K562 (cell line): Measurements from ENCODE around the gene SLC2A8. TPM values are rescaled to one million over a fixed set of nuclear protein-coding genes. Genes with fewer than 3 reads are reported as not detected.

Source experiments
- ATAC-seq: fragments of 200-7000 bp; cut with Tn5 transposase; 3 replicates; pipeline ENCODE4 v1.9.1; 2020; ENCODE audit warnings: moderate library complexity
- BruUV-seq: library from RNA; stranded (reverse); fragments of 400-500 nt; replicated peaks from 2 replicates; lab custom pipeline; 2021; lab: Mats Ljungman, UMichigan
- CTCF ChIA-PET: fragments of 300-600 bp; formaldehyde crosslinking; extraction: SDS; loops from one replicate; lab custom pipeline; 2021; ENCODE audit warnings: low intra/inter-chr PET ratio; lab: Yijun Ruan, JAX
- POLR2A ChIA-PET: fragments of 300-600, 350-650 bp; sonication (Branson Sonifier 250); formaldehyde crosslinking; extraction: SDS; loops from one replicate; lab custom pipeline; 2021; ENCODE audit warnings: antibody characterized with exemption, inconsistent platforms; lab: Yijun Ruan, JAX
- DNase-seq, 4 experiments: peaks; one replicate each; pipeline versions ENCODE4 v3.0.0 to v3.0.0-alpha.2; 2011 to 2018; ENCODE audit warnings: low spot score in 3 of 4, mixed read lengths in 3 of 4; ENCODE audit errors: extremely low read depth in 1 of 4
- FAIRE-seq: peaks from 2 replicates; lab custom pipeline; 2011; peaks lifted over from hg19 to GRCh38; lab: Jason Lieb, UNC
- H2AFZ ChIP-seq: 2 replicates; pipeline ENCODE4 v1.6.0; 2011; ENCODE audit warnings: low read depth, low read length, control low read depth, inconsistent platforms
- H3K27ac ChIP-seq: fragments of 200-600 bp; 3 replicates; pipeline ENCODE4 v1.8.0; 2011; ENCODE audit warnings: low read depth, mild to moderate bottlenecking, control low read depth, inconsistent platforms, low read length, moderate library complexity, mixed read lengths; ENCODE audit errors: extremely low read depth
- H3K27me3 ChIP-seq, 2 experiments: fragments of 300-600 bp in 1 of 2; 2 replicates in 1 of 2; 3 replicates in 1 of 2; pipeline versions ENCODE4 v1.6.0 to v1.8.0; 2011; ENCODE audit warnings: inconsistent platforms in 2 of 2, low read length in 2 of 2, mild to moderate bottlenecking in 1 of 2, mixed read lengths in 1 of 2, moderate library complexity in 1 of 2; ENCODE audit not compliant: control insufficient read depth in 2 of 2, insufficient read depth in 2 of 2
- H3K36me3 ChIP-seq: fragments of 300-600 bp; 3 replicates; pipeline ENCODE4 v1.8.0; 2011; ENCODE audit warnings: mild to moderate bottlenecking, low read length, inconsistent platforms; ENCODE audit not compliant: control insufficient read depth, insufficient read depth
- H3K4me1 ChIP-seq, 2 experiments: fragments of 200-600 bp in 1 of 2; replicated peaks in 1 of 2; 2 replicates in 1 of 2; 3 replicates in 1 of 2; pipeline versions ENCODE4 v1.5.1 to v1.8.0; 2011; ENCODE audit warnings: inconsistent platforms in 2 of 2, low read length in 2 of 2, mild to moderate bottlenecking in 1 of 2, mixed read lengths in 1 of 2, moderate library complexity in 1 of 2; ENCODE audit not compliant: control insufficient read depth in 2 of 2, insufficient read depth in 2 of 2
- H3K4me2 ChIP-seq: 2 replicates; pipeline ENCODE4 v1.6.1; 2011; ENCODE audit warnings: low read length, control low read depth, inconsistent platforms, mixed read lengths; ENCODE audit not compliant: insufficient read depth
- H3K4me3 ChIP-seq: fragments of 200-600 bp; sonication (generic), shearing (Covaris generic); 2 replicates; pipeline ENCODE4 v1.5.1; 2016; ENCODE audit warnings: control low read depth, inconsistent platforms
- H3K79me2 ChIP-seq: fragments of 200-600 bp; 3 replicates; pipeline ENCODE4 v1.8.0; 2011; ENCODE audit warnings: low read length, inconsistent platforms; ENCODE audit not compliant: control insufficient read depth, insufficient read depth
- H3K9ac ChIP-seq, 2 experiments: 2 replicates each; pipeline versions ENCODE4 v1.6.0 to v1.6.1; 2011; ENCODE audit warnings: low read depth in 2 of 2, low read length in 2 of 2, control low read depth in 1 of 2, inconsistent platforms in 1 of 2, mild to moderate bottlenecking in 1 of 2, mixed read lengths in 1 of 2; ENCODE audit not compliant: insufficient read depth in 1 of 2
- H3K9me1 ChIP-seq: one replicate; pipeline ENCODE4 v1.6.0; 2011; ENCODE audit warnings: inconsistent platforms, mild to moderate bottlenecking, low read length, moderate library complexity; ENCODE audit not compliant: control insufficient read depth, insufficient read depth
- H3K9me3 ChIP-seq: replicated peaks from 2 replicates; pipeline ENCODE4 v1.5.1; 2011; ENCODE audit warnings: low read depth, low read length, inconsistent platforms; ENCODE audit not compliant: control insufficient read depth, insufficient read depth
- H4K20me1 ChIP-seq: replicated peaks from 2 replicates; pipeline ENCODE4 v1.6.1; 2011; ENCODE audit warnings: low read length, inconsistent platforms, mixed read lengths; ENCODE audit not compliant: control insufficient read depth, insufficient read depth
- CTCF ChIP-seq, 3 experiments: IDR thresholded peaks in 2 of 3; conservative IDR thresholded peaks in 1 of 3; 2 replicates each; pipeline ENCODE4 v1.5.1; 2011 to 2012; ENCODE audit warnings: low read length in 3 of 3, mild to moderate bottlenecking in 3 of 3, control low read depth in 2 of 3, improper control_type of control experiment in 1 of 3, inconsistent platforms in 1 of 3, low read depth in 1 of 3, mixed read lengths in 1 of 3, moderate library complexity in 1 of 3; ENCODE audit not compliant: insufficient read depth in 2 of 3
- MAZ ChIP-seq, 2 experiments: fragments of 450-650 bp in 1 of 2; sonication (generic) in 1 of 2; formaldehyde crosslinking; IDR thresholded peaks in 1 of 2; conservative IDR thresholded peaks in 1 of 2; 2 replicates each; pipeline versions ENCODE4 v1.4.0 to v1.5.0; 2020; ENCODE audit warnings: mild to moderate bottlenecking in 1 of 2, missing genetic modification reagents in 1 of 2
- MTA2 ChIP-seq: fragments of 450-650 bp; IDR thresholded peaks from 2 replicates; pipeline ENCODE4 v1.6.1; 2016; ENCODE audit warnings: low read depth
- NCOA1 ChIP-seq: fragments of 450-650 bp; IDR thresholded peaks from 2 replicates; pipeline ENCODE4 v1.6.1; 2016; ENCODE audit warnings: low read depth
- RAD21 ChIP-seq, 2 experiments: fragments of 250-450 bp in 1 of 2; fragments of 450-650 bp in 1 of 2; sonication (Bioruptor Pico) in 1 of 2; formaldehyde crosslinking in 1 of 2; IDR thresholded peaks in 1 of 2; conservative IDR thresholded peaks in 1 of 2; 2 replicates each; pipeline versions ENCODE4 v1.4.0 to v1.8.0; 2020 to 2022; ENCODE audit warnings: mild to moderate bottlenecking in 2 of 2, moderate library complexity in 1 of 2
- RCOR1 ChIP-seq, 2 experiments: IDR thresholded peaks; 2 replicates each; pipeline ENCODE4 v1.6.1; 2012; ENCODE audit warnings: low read depth in 2 of 2, low read length in 2 of 2, borderline replicate concordance in 1 of 2, improper control_type of control experiment in 1 of 2
- REST ChIP-seq, 2 experiments: fragments of 450-650 bp; formaldehyde crosslinking in 1 of 2; IDR thresholded peaks; 2 replicates each; pipeline versions ENCODE4 v1.4.0 to v1.6.1; 2014 to 2020; ENCODE audit warnings: mild to moderate bottlenecking in 2 of 2, borderline replicate concordance in 1 of 2, low read depth in 1 of 2
- XRCC4 ChIP-seq: IDR thresholded peaks from one replicate; pipeline ENCODE4 v1.6.1; 2011; ENCODE audit not compliant: insufficient read depth, insufficient read length; ENCODE audit errors: extremely low read depth
- ZNF347 ChIP-seq: fragments of 450-650 bp; formaldehyde crosslinking; IDR thresholded peaks from 2 replicates; pipeline ENCODE4 v1.4.0; 2020; ENCODE audit warnings: low read depth, mild to moderate bottlenecking, moderate library complexity
- WGBS: fragments of 100-300 bp; shearing (Covaris generic); methylation state at CpG from one replicate; pipeline ENCODE4 v1.1.6; 2016; ENCODE audit warnings: low coverage, mixed read lengths; ENCODE audit not compliant: insufficient coverage; ENCODE audit errors: missing lambda C conversion rate; 5-methylcytosine and 5-hydroxymethylcytosine counted together
- in situ Hi-C: fragments of 300-500 bp; cut with MboI; formaldehyde crosslinking; loops from 4 replicates; pipeline ENCODE4 v1.15.0; 2018; ENCODE audit warnings: inconsistent platforms, mixed read lengths
- intact Hi-C: fragments of 100-400 bp; cut with micrococcal nuclease; formaldehyde crosslinking; loops from 2 replicates; pipeline ENCODE4 v1.14.2; 2022
- polyA plus RNA-seq, 8 experiments: library from polyadenylated mRNA; depleted of rRNA in 4 of 8; stranded (reverse) in 5 of 8; unstranded in 3 of 8; fragments of >200 nt; fragmentation: Nextera tagmentation in 2 of 8; fragmentation: Illumina TruSeq in 1 of 8; extraction: Ambion mirVana in 2 of 8; extraction: Trizol in 1 of 8; gene quantifications; 2 replicates each; pipeline versions ENCODE4 v1.2.1 to v1.2.3, GENCODE V29; 2011 to 2014; ENCODE audit warnings: inconsistent platforms in 1 of 8, missing spikeins in 1 of 8
- total RNA-seq, 7 experiments: library from RNA; depleted of rRNA in 6 of 7; stranded (reverse); fragments of >200 nt in 6 of 7; fragmentation: Illumina TruSeq in 2 of 7; extraction: Trizol in 2 of 7; gene quantifications; 2 replicates each; pipeline versions ENCODE4 v1.2.1 to v1.2.3, GENCODE V29; 2011 to 2021; ENCODE audit warnings: low replicate concordance in 1 of 7

The SLC2A8 gene
- total and polyA plus RNA-seq, 9 of the 15 experiments (the other 6 are each of a cell fraction or from before 2014, with no cell fraction given), result 0.13 to 12.9 (median 5.2) TPM

- ATAC-seq (peak; percentile 90), DNase-seq (peak; percentile 47 to 58 (median 54)), FAIRE-seq (peak; percentile 78)
- in situ Hi-C loops (no loop called here), intact Hi-C loops (loop anchor here (2.0 to 5.0 kb wide), 5 partner anchors 49 to 226 kb away; no protein-coding TSS in a partner anchor)
- Histone ChIP-seq H2AFZ (peak overlapping the region; percentile 54), H4K20me1 (no peaks in the 10 kb centered on the region), H3K9ac (no peak overlapping the region), H3K79me2 (no peaks in the 10 kb centered on the region), H3K27me3 (peaks cover 3 to 8% of the 10 kb centered on the region in 2 experiments; a peak in 3 of 5 replicates), H3K4me1 (peaks cover 7 to 9% of the 10 kb centered on the region in 2 experiments; a peak in 3 of 5 replicates), H3K9me3 (no peaks in the 10 kb centered on the region), H3K9me1 (no peaks in the 10 kb centered on the region), H3K4me3 (no peak overlapping the region), H3K4me2 (no peak overlapping the region), H3K27ac (no peak overlapping the region), H3K36me3 (no peaks in the 10 kb centered on the region)
- CTCF ChIA-PET, result interaction anchor here (0.6 to 1.3 kb wide), 3 partner anchors 147 to 225 kb away, joined by 3 to 5 read pairs (median 3); no protein-coding TSS in a partner anchor
- POLR2A ChIA-PET, result interaction anchor here (0.6 to 1.2 kb wide), 3 partner anchors 63 to 823 kb away, joined by 3 read pairs; partner anchors contain the start of gene ZNF79
- 17% methylated on average over 2 of the region's 2 CpGs for WGBS
- BruUV-seq, result no TSS peak
- TF ChIP-seq RAD21 (CRISPR knock-in tag; conservative IDR thresholded peaks at IDR 0.05 in 1 of 2, IDR thresholded peaks at IDR 0.05 in 1 of 2), result peak; percentile 36 to 68
- TF ChIP-seq NCOA1, result no peak
- no peak for TF ChIP-seq MTA2
- peak in 1 of 2 experiments; percentile 74; a peak in 2 of 4 replicates for TF ChIP-seq MAZ (CRISPR knock-in tag; conservative IDR thresholded peaks at IDR 0.05 in 1 of 2, IDR thresholded peaks at IDR 0.05 in 1 of 2)
- TF ChIP-seq CTCF (IDR thresholded peaks at IDR 0.05 in 2 of 3, conservative IDR thresholded peaks at IDR 0.05 in 1 of 3; ENCODE audit: insufficient read depth in 2 of 3, low read depth in 1 of 3, low read length in 3 of 3), result peak; percentile 50 to 71 (median 56); a peak in 5 of 6 replicates
- peak; percentile 46; the same call in 1 of the 2 replicates for TF ChIP-seq REST (IDR thresholded peaks at IDR 0.05; ENCODE audit: borderline replicate concordance)
- TF ChIP-seq REST (CRISPR knock-in tag; IDR thresholded peaks at IDR 0.05; ENCODE audit: low read depth), result no peak
- no peak for TF ChIP-seq ZNF347 (CRISPR knock-in tag)
- TF ChIP-seq XRCC4, result no peak
- 0 out of 4 replicates have a peak, but pooled peaks of 1 of the 2 experiments have one; percentile 11 for TF ChIP-seq RCOR1 (IDR thresholded peaks at IDR 0.05; ENCODE audit: borderline replicate concordance in 1 of 2, low read depth in 2 of 2, low read length in 2 of 2)
These were observed 36.1 kb upstream of the SLC2A8 start for GRCh38 chr9:127360829-127361228.
